Neural progenitor cell (in vitro differentiated cells): ENCODE data around the gene PAM16. TPM values are rescaled to one million over a fixed set of nuclear protein-coding genes. Genes with fewer than 3 reads are reported as not detected.

ENCODE experiments used
- DNase-seq: peaks from one replicate; pipeline ENCODE4 v3.0.0-alpha.2; 2016; ENCODE audit warnings: low spot score
- H2AFZ ChIP-seq: fragments of 200-600 bp; sonication (generic); replicated peaks from 2 replicates; pipeline ENCODE4 v1.6.1; 2016; ENCODE audit warnings: antibody characterized with exemption
- H3F3A ChIP-seq: fragments of 200-600 bp; sonication (generic); 2 replicates; pipeline ENCODE4 v1.6.1; 2016; ENCODE audit warnings: antibody characterized with exemption, low read depth
- H3K27ac ChIP-seq: fragments of 200-600 bp; sonication (generic); 2 replicates; pipeline ENCODE4 v1.5.1; 2016; ENCODE audit warnings: mild to moderate bottlenecking
- H3K27me3 ChIP-seq: fragments of 200-600 bp; sonication (generic); 2 replicates; pipeline ENCODE4 v1.6.1; 2016; ENCODE audit warnings: mild to moderate bottlenecking, moderate library complexity
- H3K36me3 ChIP-seq: fragments of 200-600 bp; sonication (generic); 2 replicates; pipeline ENCODE4 v1.5.1; 2016
- H3K4me1 ChIP-seq: fragments of 200-600 bp; sonication (generic); 2 replicates; pipeline ENCODE4 v1.6.1; 2016; ENCODE audit warnings: mixed run types
- H3K4me2 ChIP-seq: fragments of 200-600 bp; sonication (generic); 2 replicates; pipeline ENCODE4 v1.6.1; 2016
- H3K4me3 ChIP-seq: fragments of 200-600 bp; sonication (generic); 2 replicates; pipeline ENCODE4 v1.5.1; 2016
- H3K79me2 ChIP-seq: fragments of 200-600 bp; sonication (generic); 2 replicates; pipeline ENCODE4 v1.6.1; 2016; ENCODE audit warnings: low read depth
- H3K9ac ChIP-seq: fragments of 200-600 bp; sonication (generic); 2 replicates; pipeline ENCODE4 v1.6.1; 2016
- H3K9me3 ChIP-seq: fragments of 200-600 bp; sonication (generic); 2 replicates; pipeline ENCODE4 v1.5.1; 2016; ENCODE audit warnings: low read depth
- H4K20me1 ChIP-seq: fragments of 200-600 bp; sonication (generic); 2 replicates; pipeline ENCODE4 v1.6.1; 2016; ENCODE audit warnings: low read depth
- H3K27ac Mint-ChIP-seq: 3 replicates; pipeline ENCODE4 v1.8.0; 2021; ENCODE audit warnings: mixed read lengths
- H3K27me3 Mint-ChIP-seq: 2 replicates; pipeline ENCODE4 v1.8.0; 2022; ENCODE audit warnings: low read depth, mild to moderate bottlenecking, inconsistent platforms, moderate library complexity, mixed read lengths; ENCODE audit not compliant: insufficient read depth
- H3K36me3 Mint-ChIP-seq: 3 replicates; pipeline ENCODE4 v1.8.0; 2021; ENCODE audit warnings: mixed read lengths
- H3K4me1 Mint-ChIP-seq: 3 replicates; pipeline ENCODE4 v1.8.0; 2021; ENCODE audit warnings: mixed read lengths
- H3K4me3 Mint-ChIP-seq: 3 replicates; pipeline ENCODE4 v1.8.0; 2021; ENCODE audit warnings: mild to moderate bottlenecking, moderate library complexity, mixed read lengths
- H3K9me3 Mint-ChIP-seq: 3 replicates; pipeline ENCODE4 v1.8.0; 2020; ENCODE audit warnings: mixed read lengths
- EZH2 ChIP-seq: fragments of 200-600 bp; sonication (generic); IDR thresholded peaks from 2 replicates; pipeline ENCODE4 v1.6.1; 2017; ENCODE audit warnings: antibody characterized with exemption, mild to moderate bottlenecking, moderate library complexity
- EZH2phosphoT487 ChIP-seq: fragments of 200-600 bp; sonication (generic); IDR thresholded peaks from 2 replicates; pipeline ENCODE4 v1.6.1; 2017; ENCODE audit warnings: antibody characterized with exemption
- total RNA-seq: library from RNA; depleted of rRNA; stranded (reverse); fragments of >200 nt; gene quantifications from 2 replicates; pipeline ENCODE4 v1.2.3, GENCODE V29; 2015; ENCODE audit warnings: low replicate concordance
- TF ChIP-seq, protein P1 (sequence below): fragments of 200-600 bp; sonication (generic); IDR thresholded peaks from 2 replicates; pipeline ENCODE4 v1.5.1; 2017; ENCODE audit warnings: antibody characterized with exemption, mild to moderate bottlenecking

PAM16 gene
- total RNA-seq, 1 donor from 2014 or later: 17.0 TPM

DNA sequence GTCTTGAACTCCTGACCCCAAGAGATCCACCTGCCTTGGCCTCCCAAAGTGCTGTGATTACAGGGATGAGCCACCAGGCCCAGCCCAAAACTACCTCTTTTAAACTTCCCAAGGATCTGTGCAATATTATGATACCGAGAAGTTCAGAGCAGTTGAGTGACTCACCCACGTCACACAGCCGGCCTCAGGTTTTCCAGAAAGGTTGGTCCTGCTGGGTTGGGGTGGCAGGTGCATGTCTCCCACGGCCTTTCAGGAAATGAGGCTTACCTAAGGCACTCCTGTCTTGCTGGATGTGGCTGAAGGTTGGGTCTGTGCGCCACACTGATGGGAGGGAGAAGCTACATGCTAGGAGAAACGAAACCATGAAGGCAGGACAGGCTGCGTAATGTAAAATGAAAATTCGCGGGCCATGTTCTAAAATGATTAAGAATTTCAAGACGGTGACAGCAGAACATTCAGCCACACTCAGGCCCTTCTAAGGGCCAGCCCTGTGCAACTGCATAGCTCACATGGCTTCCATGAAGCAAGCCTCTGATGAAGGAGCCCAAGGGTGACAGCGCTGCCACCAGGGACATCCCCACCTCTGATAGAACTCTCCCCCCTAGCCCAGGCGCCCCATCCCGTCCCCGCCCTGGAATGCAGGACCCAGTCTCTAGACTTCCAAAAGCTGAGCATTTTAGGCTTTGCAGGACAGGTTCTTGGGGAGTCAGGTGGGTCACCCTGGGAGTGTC lies 41.9 kb downstream of the PAM16 start:
- Mint-ChIP-seq H3K4me1 (peaks cover 38% of the 10 kb centered on the region), H3K27me3 (peaks cover 14% of the 10 kb centered on the region), H3K27ac (no peak overlapping the region), H3K36me3 (no peaks in the 10 kb centered on the region), H3K4me3 (peak overlapping the region; percentile 59), H3K9me3 (no peaks in the 10 kb centered on the region)
- H3K4me3 ChIP-seq: no peak overlapping the region
- peaks cover 13% of the 10 kb centered on the region for H3K4me1 ChIP-seq
- DNase-seq: no peak
- H3K27me3 ChIP-seq: peaks cover 20% of the 10 kb centered on the region
- no peak for TF ChIP-seq EZH2
- no peak for TF ChIP-seq EZH2phosphoT487
- TF ChIP-seq, protein P1, sequence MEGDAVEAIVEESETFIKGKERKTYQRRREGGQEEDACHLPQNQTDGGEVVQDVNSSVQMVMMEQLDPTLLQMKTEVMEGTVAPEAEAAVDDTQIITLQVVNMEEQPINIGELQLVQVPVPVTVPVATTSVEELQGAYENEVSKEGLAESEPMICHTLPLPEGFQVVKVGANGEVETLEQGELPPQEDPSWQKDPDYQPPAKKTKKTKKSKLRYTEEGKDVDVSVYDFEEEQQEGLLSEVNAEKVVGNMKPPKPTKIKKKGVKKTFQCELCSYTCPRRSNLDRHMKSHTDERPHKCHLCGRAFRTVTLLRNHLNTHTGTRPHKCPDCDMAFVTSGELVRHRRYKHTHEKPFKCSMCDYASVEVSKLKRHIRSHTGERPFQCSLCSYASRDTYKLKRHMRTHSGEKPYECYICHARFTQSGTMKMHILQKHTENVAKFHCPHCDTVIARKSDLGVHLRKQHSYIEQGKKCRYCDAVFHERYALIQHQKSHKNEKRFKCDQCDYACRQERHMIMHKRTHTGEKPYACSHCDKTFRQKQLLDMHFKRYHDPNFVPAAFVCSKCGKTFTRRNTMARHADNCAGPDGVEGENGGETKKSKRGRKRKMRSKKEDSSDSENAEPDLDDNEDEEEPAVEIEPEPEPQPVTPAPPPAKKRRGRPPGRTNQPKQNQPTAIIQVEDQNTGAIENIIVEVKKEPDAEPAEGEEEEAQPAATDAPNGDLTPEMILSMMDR: no peak
- no peak overlapping the region for H3K9ac ChIP-seq
- no peaks in the 10 kb centered on the region for H3K9me3 ChIP-seq
- no peaks in the 10 kb centered on the region for H3K36me3 ChIP-seq
- H3K79me2 ChIP-seq: no peaks in the 10 kb centered on the region
- peaks cover 48% of the 10 kb centered on the region for H3F3A ChIP-seq
- H2AFZ ChIP-seq: no peak overlapping the region
- no peaks in the 10 kb centered on the region for H4K20me1 ChIP-seq
- no peak overlapping the region for H3K4me2 ChIP-seq
- no peak overlapping the region for H3K27ac ChIP-seq

DNA sequence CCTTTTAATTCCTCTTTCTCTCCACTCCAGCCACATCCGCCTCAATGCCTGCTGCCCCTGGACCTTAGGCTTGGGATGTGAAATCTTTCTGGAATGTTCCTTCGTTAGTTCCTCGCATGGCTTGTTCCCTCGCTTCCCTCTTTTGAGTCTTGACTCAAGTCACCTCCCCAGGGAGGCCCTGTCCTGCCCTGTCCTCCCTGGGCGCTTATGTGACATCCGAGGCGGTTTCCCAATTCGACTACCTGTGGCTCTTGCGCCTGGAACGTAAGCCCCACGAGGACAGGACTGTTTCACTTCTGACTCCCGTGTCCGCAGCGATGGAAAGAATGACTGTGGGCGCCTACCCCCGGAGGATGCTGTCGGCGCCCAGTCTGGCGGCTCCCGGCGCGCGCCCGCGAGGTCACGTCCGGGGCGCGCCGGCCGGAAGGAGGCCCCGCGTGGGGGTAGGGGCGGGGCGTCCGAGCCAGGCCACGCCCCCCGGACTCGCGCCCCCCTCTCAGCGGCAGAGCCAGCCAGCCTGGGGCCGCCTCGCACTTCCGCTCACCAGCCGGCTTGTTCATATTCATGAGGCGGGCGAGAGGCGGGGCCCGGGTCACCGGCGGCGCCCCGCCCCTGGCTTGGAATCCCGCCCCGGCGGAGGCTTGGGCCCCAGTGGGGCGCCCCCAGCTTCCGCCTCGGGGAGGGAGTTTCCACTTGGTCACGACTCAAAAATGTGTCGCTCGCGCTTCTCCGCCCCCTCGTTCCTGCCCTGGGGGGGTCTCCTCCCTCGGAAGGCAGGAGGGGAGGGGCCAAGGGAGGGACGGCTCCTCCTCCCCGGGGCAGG lies 43.7 kb downstream of the PAM16 start:
- TF ChIP-seq, protein P1: no peak
- TF ChIP-seq EZH2 (no peak), EZH2phosphoT487 (no peak)
- no peak overlapping the region for H3K27ac ChIP-seq
- no peaks in the 10 kb centered on the region for H3K36me3 Mint-ChIP-seq
- peaks cover 2% of the 10 kb centered on the region for H3K27me3 ChIP-seq
- H3K4me2 ChIP-seq: peak overlapping the region; percentile 79
- H3K79me2 ChIP-seq: no peaks in the 10 kb centered on the region
- H3K36me3 ChIP-seq: no peaks in the 10 kb centered on the region
- H3K9ac ChIP-seq: no peak overlapping the region
- H3K4me1 ChIP-seq: peaks cover 16% of the 10 kb centered on the region
- no peaks in the 10 kb centered on the region for H3K9me3 Mint-ChIP-seq
- peak overlapping the region; percentile 53 for H3K4me3 ChIP-seq
- H3K27me3 Mint-ChIP-seq: peaks cover 13% of the 10 kb centered on the region
- H3K4me3 Mint-ChIP-seq: peak overlapping the region; percentile 87
- no peaks in the 10 kb centered on the region for H3K9me3 ChIP-seq
- H4K20me1 ChIP-seq: no peaks in the 10 kb centered on the region
- H3F3A ChIP-seq: peaks cover 40% of the 10 kb centered on the region
- H3K27ac Mint-ChIP-seq: peak overlapping the region; percentile 59
- peaks cover 41% of the 10 kb centered on the region for H3K4me1 Mint-ChIP-seq
- peak overlapping the region; percentile 69 for H2AFZ ChIP-seq
- DNase-seq: peak; percentile 97

DNA sequence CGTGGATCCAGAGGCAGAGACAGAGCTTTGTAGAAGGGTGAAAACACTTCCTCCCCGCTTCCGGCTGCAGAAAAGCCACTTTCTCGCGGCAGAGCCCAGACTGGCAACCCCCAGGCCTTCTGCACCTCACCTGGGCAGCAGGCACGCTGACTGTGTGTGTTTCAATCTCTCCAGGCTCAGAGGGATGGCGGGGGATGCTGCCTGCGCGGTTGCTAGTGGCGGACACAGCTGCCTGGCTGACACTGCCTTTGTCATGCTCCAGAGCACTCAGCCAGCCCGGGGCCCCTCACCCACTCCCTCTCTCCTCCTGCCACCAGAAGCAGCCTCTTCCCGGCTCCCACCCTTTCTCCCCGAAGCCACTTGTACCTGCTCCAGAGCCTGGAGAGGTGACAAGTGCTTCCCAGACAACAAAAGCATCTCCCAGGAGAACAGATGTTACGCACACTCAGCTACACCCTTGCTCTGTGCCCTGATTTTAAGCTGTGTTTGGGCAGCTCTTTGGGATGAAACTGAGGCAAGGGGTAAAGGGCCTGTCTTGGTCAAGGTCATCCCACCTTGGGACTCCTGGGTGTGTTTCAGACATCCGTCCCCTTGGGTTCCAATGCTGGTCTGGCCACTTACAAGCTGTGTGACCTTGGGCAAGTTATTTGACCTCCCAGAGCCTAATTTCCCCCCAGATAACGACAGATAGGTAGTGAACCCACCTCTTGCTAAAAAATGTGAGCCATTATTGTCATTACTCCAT lies 44.5 kb downstream of the PAM16 start:
- no peaks in the 10 kb centered on the region for H3K36me3 ChIP-seq
- Mint-ChIP-seq H3K4me1 (peaks cover 41% of the 10 kb centered on the region), H3K36me3 (no peaks in the 10 kb centered on the region), H3K9me3 (no peaks in the 10 kb centered on the region), H3K27ac (peak overlapping the region; percentile 82), H3K27me3 (peaks cover 13% of the 10 kb centered on the region), H3K4me3 (peak overlapping the region; percentile 87)
- TF ChIP-seq, protein P1: no peak
- TF ChIP-seq EZH2phosphoT487: no peak
- no peak for TF ChIP-seq EZH2
- H2AFZ ChIP-seq: no peak overlapping the region
- peak; percentile 45 for DNase-seq
- H4K20me1 ChIP-seq: no peaks in the 10 kb centered on the region
- H3F3A ChIP-seq: peaks cover 40% of the 10 kb centered on the region
- H3K4me1 ChIP-seq: peaks cover 16% of the 10 kb centered on the region
- no peaks in the 10 kb centered on the region for H3K9me3 ChIP-seq
- peak overlapping the region; percentile 53 for H3K4me3 ChIP-seq
- peak overlapping the region; percentile 79 for H3K4me2 ChIP-seq
- H3K9ac ChIP-seq: no peak overlapping the region
- H3K79me2 ChIP-seq: no peaks in the 10 kb centered on the region
- H3K27me3 ChIP-seq: no peaks in the 10 kb centered on the region
- H3K27ac ChIP-seq: no peak overlapping the region
